Measurements from ENCODE around the gene PRR19. TPM values are rescaled to one million over a fixed set of nuclear protein-coding genes. Genes with fewer than 3 reads are reported as not detected.

The PRR19 gene
- total and polyA plus RNA-seq, 4 donors: 0.23 to 0.45 TPM; not detected in 2

GRCh38 chr19:42351079-42351735 lies 49.3 kb downstream of the PRR19 start:
- peaks cover 0 to 2% of the 10 kb centered on the region in 2 donors for H3K36me3 ChIP-seq (ENCODE audit: control insufficient read depth in 1 of 2, insufficient read depth in 2 of 2, low read length in 1 of 2)
- no peaks in the 10 kb centered on the region for H3K4me1 ChIP-seq (ENCODE audit: control insufficient read depth in 1 of 2, insufficient read depth in 2 of 2, low read length in 2 of 2)
- intact Hi-C loops (cut with DNase I): no loop called here
- ATAC-seq (ENCODE audit: low FRiP score) (no peak), DNase-seq (no peak)
- H3K27ac ChIP-seq (ENCODE audit: low read depth in 1 of 2, low read length in 2 of 2): no peak overlapping the region
- no peaks in the 10 kb centered on the region for H3K27me3 ChIP-seq (ENCODE audit: control insufficient read depth in 1 of 2, insufficient read depth in 2 of 2, low read length in 1 of 2)
- no peaks in the 10 kb centered on the region for H3K9me3 ChIP-seq (ENCODE audit: control insufficient read depth, low read length)
- 89 to 90% methylated on average over 19 to 21 of the region's 21 CpGs for WGBS, 2 donors
- no peak overlapping the region for H3K4me3 ChIP-seq (ENCODE audit: low read length in 2 of 2)

- no peaks in the 10 kb centered on the region for H3K9me3 ChIP-seq (ENCODE audit: control insufficient read depth, low read length)
- no peak for DNase-seq
- H3K4me3 ChIP-seq (ENCODE audit: low read length in 2 of 2): no peak overlapping the region
- H3K27me3 ChIP-seq (ENCODE audit: control insufficient read depth in 1 of 2, insufficient read depth in 2 of 2, low read length in 1 of 2): no peaks in the 10 kb centered on the region
- H3K4me1 ChIP-seq (ENCODE audit: control insufficient read depth in 1 of 2, insufficient read depth in 2 of 2, low read length in 2 of 2): no peaks in the 10 kb centered on the region
- no peak overlapping the region for H3K27ac ChIP-seq (ENCODE audit: low read depth in 1 of 2, low read length in 2 of 2)
- peaks cover 0 to 2% of the 10 kb centered on the region in 2 donors for H3K36me3 ChIP-seq (ENCODE audit: control insufficient read depth in 1 of 2, insufficient read depth in 2 of 2, low read length in 1 of 2)
- ATAC-seq (ENCODE audit: low FRiP score): no peak
- intact Hi-C loops (cut with DNase I): no loop called here
- 89 to 90% methylated on average over 30 to 31 of the region's 31 CpGs for WGBS, 2 donors
These were observed 50.6 kb downstream of the PRR19 start for GRCh38 chr19:42352301-42353259.

- no peak for DNase-seq
- Histone ChIP-seq H3K27ac (ENCODE audit: low read depth in 1 of 2, low read length in 2 of 2) (no peak overlapping the region), H3K9me3 (ENCODE audit: control insufficient read depth, low read length) (no peaks in the 10 kb centered on the region), H3K27me3 (ENCODE audit: control insufficient read depth in 1 of 2, insufficient read depth in 2 of 2, low read length in 1 of 2) (no peaks in the 10 kb centered on the region), H3K4me1 (ENCODE audit: control insufficient read depth in 1 of 2, insufficient read depth in 2 of 2, low read length in 2 of 2) (no peaks in the 10 kb centered on the region), H3K4me3 (ENCODE audit: low read length in 2 of 2) (no peak overlapping the region), H3K36me3 (ENCODE audit: control insufficient read depth in 1 of 2, insufficient read depth in 2 of 2, low read length in 1 of 2) (no peaks in the 10 kb centered on the region)
- ATAC-seq (ENCODE audit: low FRiP score): no peak
- intact Hi-C loops (cut with DNase I): no loop called here
- WGBS, 2 donors: 93 to 94% methylated on average over 25 to 29 of the region's 29 CpGs
These were observed 51.5 kb downstream of the PRR19 start for GRCh38 chr19:42353341-42354015.

- Histone ChIP-seq H3K9me3 (ENCODE audit: control insufficient read depth, low read length) (no peaks in the 10 kb centered on the region), H3K27me3 (ENCODE audit: control insufficient read depth in 1 of 2, insufficient read depth in 2 of 2, low read length in 1 of 2) (no peaks in the 10 kb centered on the region), H3K4me3 (ENCODE audit: low read length in 2 of 2) (no peak overlapping the region), H3K27ac (ENCODE audit: low read depth in 1 of 2, low read length in 2 of 2) (no peak overlapping the region), H3K4me1 (ENCODE audit: control insufficient read depth in 1 of 2, insufficient read depth in 2 of 2, low read length in 2 of 2) (no peaks in the 10 kb centered on the region), H3K36me3 (ENCODE audit: control insufficient read depth in 1 of 2, insufficient read depth in 2 of 2, low read length in 1 of 2) (no peaks in the 10 kb centered on the region)
- DNase-seq (no peak), ATAC-seq (ENCODE audit: low FRiP score) (no peak)
- 94% methylated on average over 8 to 12 of the region's 12 CpGs for WGBS, 2 donors
- intact Hi-C loops (cut with DNase I): no loop called here
These were observed 54.0 kb downstream of the PRR19 start for GRCh38 chr19:42355896-42356295.

GRCh38 chr19:42356686-42357085 lies 54.8 kb downstream of the PRR19 start:
- intact Hi-C loops (cut with DNase I): no loop called here
- ATAC-seq (ENCODE audit: low FRiP score): no peak
- H3K36me3 ChIP-seq (ENCODE audit: control insufficient read depth in 1 of 2, insufficient read depth in 2 of 2, low read length in 1 of 2): no peaks in the 10 kb centered on the region

GRCh38 chr19:42357290-42357689 lies 55.4 kb downstream of the PRR19 start:
- 87 to 90% methylated on average over 12 of the region's 12 CpGs for WGBS, 2 donors
- no peak for DNase-seq
- Histone ChIP-seq H3K9me3 (ENCODE audit: control insufficient read depth, low read length) (no peaks in the 10 kb centered on the region), H3K4me1 (ENCODE audit: control insufficient read depth in 1 of 2, insufficient read depth in 2 of 2, low read length in 2 of 2) (no peaks in the 10 kb centered on the region), H3K4me3 (ENCODE audit: low read length in 2 of 2) (no peak overlapping the region), H3K27ac (ENCODE audit: low read depth in 1 of 2, low read length in 2 of 2) (no peak overlapping the region), H3K27me3 (ENCODE audit: control insufficient read depth in 1 of 2, insufficient read depth in 2 of 2, low read length in 1 of 2) (no peaks in the 10 kb centered on the region), H3K36me3 (ENCODE audit: control insufficient read depth in 1 of 2, insufficient read depth in 2 of 2, low read length in 1 of 2) (no peaks in the 10 kb centered on the region)
- intact Hi-C loops (cut with DNase I): no loop called here
- no peak for ATAC-seq (ENCODE audit: low FRiP score)

More at GRCh38 chr19:42356686-42357085, 54.8 kb downstream of the PRR19 start:
- no peak for DNase-seq
- no peaks in the 10 kb centered on the region for H3K4me1 ChIP-seq (ENCODE audit: control insufficient read depth in 1 of 2, insufficient read depth in 2 of 2, low read length in 2 of 2)
- no peaks in the 10 kb centered on the region for H3K27me3 ChIP-seq (ENCODE audit: control insufficient read depth in 1 of 2, insufficient read depth in 2 of 2, low read length in 1 of 2)
- WGBS, 2 donors: 97 to 98% methylated on average over 15 of the region's 15 CpGs
- no peak overlapping the region for H3K27ac ChIP-seq (ENCODE audit: low read depth in 1 of 2, low read length in 2 of 2)
- no peaks in the 10 kb centered on the region for H3K9me3 ChIP-seq (ENCODE audit: control insufficient read depth, low read length)
- H3K4me3 ChIP-seq (ENCODE audit: low read length in 2 of 2): no peak overlapping the region

Small RNAs within 50 kb of the gene (microRNA-seq; reads per million reads assigned to microRNA genes)
- gene MIR8077: 0 reads per million in 2 donors

Other genes with a start within 250 kb of the PRR19 start
- 10 to 100 TPM; 20.8 to 24.5 TPM for gene GRIK5, start 231.9 kb upstream of the PRR19 start, total RNA-seq
- gene GRIK5, start 231.9 kb upstream of the PRR19 start, polyA plus RNA-seq: 10 to 100 TPM in 1 of 2 donors, 1 to 10 TPM in 1; 3.5 to 39.0 TPM
- 10 to 100 TPM in 1 of 2 donors, 1 to 10 TPM in 1; 9.0 to 10.3 TPM for gene ZNF574, start 226.0 kb upstream of the PRR19 start, total RNA-seq
- gene ZNF574, start 226.0 kb upstream of the PRR19 start, polyA plus RNA-seq: 1 to 10 TPM; 2.4 to 6.8 TPM
- gene POU2F2, start 169.7 kb upstream of the PRR19 start, total RNA-seq: 1 to 10 TPM; 2.7 to 9.0 TPM
- gene POU2F2, start 169.7 kb upstream of the PRR19 start, polyA plus RNA-seq: 1 to 10 TPM; 2.3 to 5.9 TPM
- 10 to 100 TPM; 16.4 to 19.6 TPM for gene DEDD2, start 84.5 kb upstream of the PRR19 start, total RNA-seq
- 10 to 100 TPM; 19.8 to 33.8 TPM for gene DEDD2, start 84.5 kb upstream of the PRR19 start, polyA plus RNA-seq
- gene ZNF526, start 81.8 kb upstream of the PRR19 start, total RNA-seq: 10 to 100 TPM in 1 of 2 donors, 1 to 10 TPM in 1; 8.2 to 12.3 TPM
- 1 to 10 TPM; 2.6 to 2.8 TPM for gene ZNF526, start 81.8 kb upstream of the PRR19 start, polyA plus RNA-seq
- 10 to 100 TPM; 28.8 to 34.4 TPM for gene GSK3A, start 59.5 kb upstream of the PRR19 start, total RNA-seq
- 10 to 100 TPM; 36.1 to 40.7 TPM for gene GSK3A, start 59.5 kb upstream of the PRR19 start, polyA plus RNA-seq
- 10 to 100 TPM; 74.9 to 99.5 TPM for gene ERF, start 47.0 kb upstream of the PRR19 start, total RNA-seq
- 10 to 100 TPM; 19.7 to 44.2 TPM for gene ERF, start 47.0 kb upstream of the PRR19 start, polyA plus RNA-seq
- 100 to 1,000 TPM; 103 to 104 TPM for gene CIC, start 32.9 kb upstream of the PRR19 start, total RNA-seq
- 10 to 100 TPM; 14.3 to 44.6 TPM for gene CIC, start 32.9 kb upstream of the PRR19 start, polyA plus RNA-seq
- gene PAFAH1B3, start 492 bp downstream of the PRR19 start, total RNA-seq: 1 to 10 TPM; 4.8 to 9.3 TPM
- 1 to 10 TPM; 2.3 to 8.4 TPM for gene PAFAH1B3, start 492 bp downstream of the PRR19 start, polyA plus RNA-seq
- gene TMEM145, start 11.2 kb downstream of the PRR19 start, total RNA-seq: not detected
- gene TMEM145, start 11.2 kb downstream of the PRR19 start, polyA plus RNA-seq: not detected
- 10 to 100 TPM; 17.5 to 26.4 TPM for gene MEGF8, start 23.5 kb downstream of the PRR19 start, total RNA-seq
- gene MEGF8, start 23.5 kb downstream of the PRR19 start, polyA plus RNA-seq: 1 to 10 TPM; 5.9 to 7.2 TPM
- 1 to 10 TPM in 1 of 2 donors, not detected in 1; 1.1 TPM for gene CNFN, start 88.2 kb downstream of the PRR19 start, total RNA-seq
- 1 to 10 TPM in 1 of 2 donors, under 1 TPM in 1; 0.51 to 3.0 TPM for gene CNFN, start 88.2 kb downstream of the PRR19 start, polyA plus RNA-seq
- gene LIPE, start 125.3 kb downstream of the PRR19 start, total RNA-seq: 10 to 100 TPM in 1 of 2 donors, 1 to 10 TPM in 1; 7.4 to 12.1 TPM
- gene LIPE, start 125.3 kb downstream of the PRR19 start, polyA plus RNA-seq: 1 to 10 TPM; 1.4 to 3.6 TPM
- gene CXCL17, start 140.8 kb downstream of the PRR19 start, total RNA-seq: not detected
- under 1 TPM; 0.08 to 0.38 TPM for gene CXCL17, start 140.8 kb downstream of the PRR19 start, polyA plus RNA-seq
- 1 to 10 TPM; 5.1 to 5.2 TPM for gene CEACAM1, start 226.3 kb downstream of the PRR19 start, total RNA-seq
- gene CEACAM1, start 226.3 kb downstream of the PRR19 start, polyA plus RNA-seq: 1 to 10 TPM in 1 of 2 donors, under 1 TPM in 1; 0.79 to 5.6 TPM

Measured in aorta (tissue), 5 donors.